Epithelial cell of esophagus (primary cell): Measurements from ENCODE around the gene WHRN.

Source experiments
- DNase-seq: peaks from one replicate; pipeline ENCODE4 v3.0.0; 2010; ENCODE audit warnings: low read depth
- H3K4me3 ChIP-seq: 2 replicates; pipeline ENCODE4 v1.5.1; 2011; ENCODE audit warnings: mild to moderate bottlenecking, low read length, control low read depth
- CTCF ChIP-seq: IDR thresholded peaks from 2 replicates; pipeline ENCODE4 v1.5.1; 2011; ENCODE audit warnings: low read depth, mild to moderate bottlenecking, low read length, control low read depth, inconsistent platforms; ENCODE audit not compliant: insufficient read depth; ENCODE audit errors: missing control alignments

Gene WHRN

GRCh38 chr9:114355821-114356220, 149.5 kb downstream of the WHRN start:
- no peak for TF ChIP-seq CTCF
- H3K4me3 ChIP-seq: no peak overlapping the region
- no peak for DNase-seq
